Measurements from ENCODE around the gene CDK13. TPM values are rescaled to one million over a fixed set of nuclear protein-coding genes. Genes with fewer than 3 reads are reported as not detected.
"Not testable (repeated sequence)": the region's sequence is repeated elsewhere in the genome, so short reads cannot be mapped to it uniquely, and the experiment has no call there.

Gene CDK13
- total RNA-seq, 2 donors from 2014 or later, result 56.7 to 91.6 TPM

DNA sequence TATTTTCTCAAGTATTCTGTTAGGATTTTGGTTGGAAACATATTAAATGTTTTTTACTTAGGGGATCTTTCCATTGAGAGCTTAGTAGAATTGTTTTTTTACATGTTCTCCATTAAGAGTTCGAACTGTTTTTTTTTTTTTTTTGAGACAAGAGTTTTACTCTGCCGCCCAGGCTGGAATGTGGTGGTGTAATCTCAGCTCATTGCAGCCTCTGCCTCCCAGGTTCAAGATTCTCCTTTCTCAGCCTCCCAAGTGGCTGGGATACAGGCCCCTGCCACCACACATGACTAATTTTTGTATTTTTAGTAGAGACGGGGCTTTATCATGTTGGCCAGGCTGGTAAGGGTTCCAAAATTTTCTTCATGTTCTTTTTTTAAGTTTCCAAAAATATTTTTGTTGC, 151.1 kb downstream of the CDK13 start:
- H3K4me1 ChIP-seq (replicated peaks), result no peaks in the 10 kb centered on the region
- no peaks in the 10 kb centered on the region for H3K27me3 ChIP-seq (replicated peaks; ENCODE audit: insufficient read depth)
- no peaks in the 10 kb centered on the region for H3K9me3 ChIP-seq
- DNase-seq (ENCODE audit: low spot score), result no peak
- intact Hi-C loops (cut with DNase I), result no loop called here
- 84% methylated on average over 3 of the region's 3 CpGs for WGBS
- H3K4me3 ChIP-seq, result no peak overlapping the region
- TF ChIP-seq POLR2AphosphoS5 (IDR thresholded peaks at IDR 0.05) (no peak), POLR2A (IDR thresholded peaks at IDR 0.05) (no peak), CTCF (IDR thresholded peaks at IDR 0.05) (no peak)
- H3K27ac ChIP-seq, result no peak overlapping the region
- H3K36me3 ChIP-seq, result no peaks in the 10 kb centered on the region

GRCh38 chr7:40102897-40103296, 152.8 kb downstream of the CDK13 start:
- DNase-seq (ENCODE audit: low spot score), result no peak
- Histone ChIP-seq H3K4me1 (replicated peaks) (no peaks in the 10 kb centered on the region), H3K9me3 (no peaks in the 10 kb centered on the region), H3K27me3 (replicated peaks; ENCODE audit: insufficient read depth) (no peaks in the 10 kb centered on the region), H3K36me3 (no peaks in the 10 kb centered on the region), H3K27ac (no peak overlapping the region), H3K4me3 (no peak overlapping the region)
- intact Hi-C loops (cut with DNase I), result no loop called here
- 94% methylated on average over 2 of the region's 2 CpGs for WGBS
- no peak for TF ChIP-seq POLR2AphosphoS5 (IDR thresholded peaks at IDR 0.05)
- no peak for TF ChIP-seq CTCF (IDR thresholded peaks at IDR 0.05)
- no peak for TF ChIP-seq POLR2A (IDR thresholded peaks at IDR 0.05)

DNA sequence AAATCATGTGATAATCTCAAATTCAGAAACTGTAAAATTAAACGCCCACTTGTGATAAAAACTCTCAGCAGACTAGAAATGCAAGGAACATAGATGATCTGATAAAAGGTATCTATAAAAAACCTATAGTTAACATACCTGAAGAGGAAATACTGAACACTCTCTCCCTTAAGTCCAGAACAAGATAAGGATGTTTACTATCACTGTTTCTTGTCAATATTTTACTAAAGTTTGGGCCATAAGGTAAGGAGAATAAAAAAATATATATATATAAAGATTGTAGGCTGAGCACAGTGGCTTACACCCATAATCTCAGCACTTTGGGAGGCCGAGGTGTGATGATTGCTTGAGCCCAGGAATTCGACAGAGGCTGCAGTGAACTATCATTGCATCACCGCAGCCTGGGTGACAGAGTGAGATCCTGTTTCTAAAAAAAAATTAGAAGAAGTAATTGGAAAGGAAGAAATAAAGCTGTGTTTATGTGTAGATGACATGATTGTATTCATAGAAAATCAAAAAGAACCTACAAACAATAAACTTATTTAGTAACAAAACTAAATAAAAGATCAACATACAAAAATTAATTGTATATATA, 155.9 kb downstream of the CDK13 start:
- no peak for DNase-seq (ENCODE audit: low spot score)
- H3K27ac ChIP-seq, result no peak overlapping the region
- WGBS, result 76% methylated on average over 4 of the region's 4 CpGs
- intact Hi-C loops (cut with DNase I), result no loop called here
- no peaks in the 10 kb centered on the region for H3K9me3 ChIP-seq
- TF ChIP-seq CTCF (IDR thresholded peaks at IDR 0.05) (no peak), POLR2AphosphoS5 (IDR thresholded peaks at IDR 0.05) (no peak), POLR2A (IDR thresholded peaks at IDR 0.05) (no peak)
- no peak overlapping the region for H3K4me3 ChIP-seq
- no peaks in the 10 kb centered on the region for H3K36me3 ChIP-seq
- no peaks in the 10 kb centered on the region for H3K27me3 ChIP-seq (replicated peaks; ENCODE audit: insufficient read depth)
- H3K4me1 ChIP-seq (replicated peaks), result no peaks in the 10 kb centered on the region

- no peak for DNase-seq (ENCODE audit: low spot score)
- no peak overlapping the region for H3K27ac ChIP-seq
- H3K36me3 ChIP-seq, result no peaks in the 10 kb centered on the region
- intact Hi-C loops (cut with DNase I), result no loop called here
- no peaks in the 10 kb centered on the region for H3K4me1 ChIP-seq (replicated peaks)
- H3K27me3 ChIP-seq (replicated peaks; ENCODE audit: insufficient read depth), result no peaks in the 10 kb centered on the region
- H3K9me3 ChIP-seq, result no peaks in the 10 kb centered on the region
- H3K4me3 ChIP-seq, result no peak overlapping the region
- 90% methylated on average over 2 of the region's 2 CpGs for WGBS
- no peak for TF ChIP-seq CTCF (IDR thresholded peaks at IDR 0.05)
- TF ChIP-seq POLR2AphosphoS5 (IDR thresholded peaks at IDR 0.05), result no peak
- TF ChIP-seq POLR2A (IDR thresholded peaks at IDR 0.05), result no peak
Observed at GRCh38 chr7:40115936-40116335, 165.9 kb downstream of the CDK13 start.

DNA sequence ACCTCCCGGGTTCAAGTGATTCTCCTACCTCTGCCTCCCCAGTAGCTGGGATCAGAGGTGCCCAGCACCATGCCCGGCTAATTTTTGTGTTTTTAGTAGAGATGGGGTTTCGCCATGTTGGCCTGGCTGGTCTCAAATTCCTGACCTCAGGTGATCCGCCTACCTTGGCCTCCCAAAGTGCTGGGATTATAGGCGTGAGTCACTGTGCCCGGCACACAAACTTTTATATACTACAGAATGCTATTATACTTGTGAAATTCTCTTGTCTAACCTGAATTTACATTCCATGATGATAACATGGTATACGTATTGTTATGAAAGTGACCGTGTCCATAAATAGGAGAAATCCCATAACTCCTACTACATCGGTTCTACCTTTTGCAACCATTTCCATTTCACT, 167.1 kb downstream of the CDK13 start:
- intact Hi-C loops (cut with DNase I); H3K36me3 ChIP-seq; H3K4me1 ChIP-seq (replicated peaks); DNase-seq (ENCODE audit: low spot score); H3K27ac ChIP-seq; H3K9me3 ChIP-seq; H3K27me3 ChIP-seq (replicated peaks; ENCODE audit: insufficient read depth); H3K4me3 ChIP-seq: not testable (repeated sequence)
- 89% methylated on average over 9 of the region's 9 CpGs for WGBS

GRCh38 chr7:40118201-40118600, 168.1 kb downstream of the CDK13 start:
- H3K27ac ChIP-seq; intact Hi-C loops (cut with DNase I); H3K9me3 ChIP-seq; DNase-seq (ENCODE audit: low spot score); H3K36me3 ChIP-seq; H3K4me3 ChIP-seq; H3K27me3 ChIP-seq (replicated peaks; ENCODE audit: insufficient read depth); H3K4me1 ChIP-seq (replicated peaks): not testable (repeated sequence)
- WGBS, result 83% methylated on average over 7 of the region's 7 CpGs
